ENCODE results near the gene ZNF831. TPM values are rescaled to one million over a fixed set of nuclear protein-coding genes. Genes with fewer than 3 reads are reported as not detected.

ZNF831 gene
- total RNA-seq, 1 experiment from 2014 or later: 0.04 TPM

- no peaks in the 10 kb centered on the region for H3K9me3 Mint-ChIP-seq
- DNase-seq (ENCODE audit: low spot score) (no peak), ATAC-seq (no peak)
- CTCF ChIA-PET: interaction anchor here (0.5 to 2.0 kb wide), 2 partner anchors 277 to 922 kb away, joined by 3 to 5 read pairs; no protein-coding TSS in a partner anchor
- H3K27ac Mint-ChIP-seq: no peak overlapping the region
- H3K4me3 Mint-ChIP-seq: no peak overlapping the region
- TF ChIP-seq MYBL2 (CRISPR knock-in tag; IDR thresholded peaks at IDR 0.05) (no peak), ZNF423 (CRISPR knock-in tag; IDR thresholded peaks at IDR 0.05) (no peak), GRHL2 (CRISPR knock-in tag; IDR thresholded peaks at IDR 0.05; ENCODE audit: insufficient replicate concordance, severe bottlenecking) (no peak), PRDM15 (CRISPR knock-in tag; IDR thresholded peaks at IDR 0.05) (no peak), SMAD3 (CRISPR knock-in tag; IDR thresholded peaks at IDR 0.05; ENCODE audit: borderline replicate concordance) (no peak), FOXK1 (CRISPR knock-in tag; IDR thresholded peaks at IDR 0.05) (no peak), ATF6 (CRISPR knock-in tag; IDR thresholded peaks at IDR 0.05) (no peak), ZBTB21 (CRISPR knock-in tag; IDR thresholded peaks at IDR 0.05; ENCODE audit: borderline replicate concordance) (no peak), FOXJ3 (CRISPR knock-in tag; IDR thresholded peaks at IDR 0.05; ENCODE audit: borderline replicate concordance) (no peak), ZBTB43 (CRISPR knock-in tag; IDR thresholded peaks at IDR 0.05) (no peak), TEAD4 (CRISPR knock-in tag; IDR thresholded peaks at IDR 0.05) (no peak), ZNF121 (CRISPR knock-in tag; IDR thresholded peaks at IDR 0.05) (no peak), ERG (CRISPR knock-in tag; IDR thresholded peaks at IDR 0.05) (no peak)
- peaks cover 42% of the 10 kb centered on the region for H3K27me3 Mint-ChIP-seq (ENCODE audit: low read depth)
- peaks cover 38% of the 10 kb centered on the region for H3K4me1 Mint-ChIP-seq
- no peaks in the 10 kb centered on the region for H3K36me3 Mint-ChIP-seq
- POLR2A ChIA-PET: no interaction called here
Observed at GRCh38 chr20:59219211-59219610, 55.6 kb downstream of the ZNF831 start.

- TF ChIP-seq TEAD4 (CRISPR knock-in tag; IDR thresholded peaks at IDR 0.05): no peak
- TF ChIP-seq ERG (CRISPR knock-in tag; IDR thresholded peaks at IDR 0.05): no peak
- no peak for TF ChIP-seq ATF2 (CRISPR knock-in tag; IDR thresholded peaks at IDR 0.05; ENCODE audit: borderline replicate concordance, low read depth)
- no peak for TF ChIP-seq MLX (CRISPR knock-in tag; IDR thresholded peaks at IDR 0.05)
- no peak for TF ChIP-seq ATF1 (CRISPR knock-in tag; IDR thresholded peaks at IDR 0.05)
- TF ChIP-seq ZBTB21 (CRISPR knock-in tag; IDR thresholded peaks at IDR 0.05; ENCODE audit: borderline replicate concordance): no peak
- TF ChIP-seq ZNF263 (CRISPR knock-in tag; IDR thresholded peaks at IDR 0.05; ENCODE audit: low read depth): no peak
- no peak for TF ChIP-seq FOXK1 (CRISPR knock-in tag; IDR thresholded peaks at IDR 0.05)
- no peak for TF ChIP-seq ATF3 (CRISPR knock-in tag; conservative IDR thresholded peaks at IDR 0.05)
- no peak for TF ChIP-seq MAX (CRISPR knock-in tag; IDR thresholded peaks at IDR 0.05)
- no peak for TF ChIP-seq GRHL2 (CRISPR knock-in tag; IDR thresholded peaks at IDR 0.05; ENCODE audit: insufficient replicate concordance, severe bottlenecking)
- H3K4me1 Mint-ChIP-seq: peaks cover 38% of the 10 kb centered on the region
- H3K27me3 Mint-ChIP-seq (ENCODE audit: low read depth): peaks cover 49% of the 10 kb centered on the region
- H3K36me3 Mint-ChIP-seq: no peaks in the 10 kb centered on the region
- ChIA-PET POLR2A (no interaction called here), CTCF (interaction anchor here (2.6 to 3.6 kb wide), 2 partner anchors 184 to 236 kb away, joined by 14 to 22 read pairs; no protein-coding TSS in a partner anchor)
- no peak for DNase-seq (ENCODE audit: low spot score)
- no peak overlapping the region for H3K4me3 Mint-ChIP-seq
- no peaks in the 10 kb centered on the region for H3K9me3 Mint-ChIP-seq
- no peak overlapping the region for H3K27ac Mint-ChIP-seq
- no peak for ATAC-seq
Observed at GRCh38 chr20:59220161-59220560, 56.5 kb downstream of the ZNF831 start.

Measured in WTC11 (cell line).